SU-DHL-6 (cell line): ENCODE data around the gene HNRNPAB.

Experiments
- H2AFZ ChIP-seq: fragments of 200-600 bp; sonication (generic); 2 replicates; pipeline ENCODE4 v1.6.1; 2014; ENCODE audit warnings: low read depth, mild to moderate bottlenecking, moderate library complexity, mixed read lengths, antibody characterized with exemption, low read length; ENCODE audit not compliant: severe bottlenecking
- H3F3A ChIP-seq: fragments of 200-600 bp; shearing (Covaris generic); 2 replicates; pipeline ENCODE4 v1.6.0; 2016; ENCODE audit warnings: antibody characterized with exemption, mild to moderate bottlenecking; ENCODE audit not compliant: insufficient read depth
- H3K27ac ChIP-seq: fragments of 200-600 bp; sonication (generic); 2 replicates; pipeline ENCODE4 v1.5.1; 2016; ENCODE audit warnings: low read depth, mild to moderate bottlenecking, low read length, moderate library complexity, mixed read lengths
- H3K27me3 ChIP-seq: fragments of 200-600 bp; sonication (generic), shearing (Covaris generic); 2 replicates; pipeline ENCODE4 v1.6.0; 2014; ENCODE audit warnings: mild to moderate bottlenecking, low read length
- H3K36me3 ChIP-seq: fragments of 200-600 bp; sonication (generic); 2 replicates; pipeline ENCODE4 v1.6.1; 2014; ENCODE audit warnings: mild to moderate bottlenecking, low read length, mixed read lengths
- H3K4me2 ChIP-seq: fragments of 300-600, 200-600 bp; shearing (Covaris generic), sonication (generic); 2 replicates; pipeline ENCODE4 v1.6.0; 2014; ENCODE audit warnings: low read length, low read depth, mild to moderate bottlenecking; ENCODE audit not compliant: poor library complexity, severe bottlenecking
- H3K4me3 ChIP-seq: fragments of 200-600 bp; sonication (generic); 2 replicates; pipeline ENCODE4 v1.5.1; 2014; ENCODE audit warnings: antibody characterized with exemption, low read length, mild to moderate bottlenecking, mixed read lengths; ENCODE audit not compliant: insufficient read depth, poor library complexity, severe bottlenecking
- H3K79me2 ChIP-seq: fragments of 200-600 bp; sonication (generic); 2 replicates; pipeline ENCODE4 v1.6.1; 2014; ENCODE audit warnings: mild to moderate bottlenecking, low read length, moderate library complexity; ENCODE audit not compliant: insufficient read depth
- H3K9ac ChIP-seq: fragments of 200-600 bp; sonication (generic); 2 replicates; pipeline ENCODE4 v1.7.0; 2014; ENCODE audit warnings: mild to moderate bottlenecking, low read length
- H3K9me2 ChIP-seq: fragments of 200-600 bp; sonication (generic); replicated peaks from 2 replicates; pipeline ENCODE4 v1.6.1; 2014; ENCODE audit warnings: low read length; ENCODE audit not compliant: insufficient read depth
- H3K9me3 ChIP-seq: fragments of 200-600 bp; sonication (generic); 2 replicates; pipeline ENCODE4 v1.6.1; 2014; ENCODE audit warnings: low read length, mixed read lengths; ENCODE audit not compliant: insufficient read depth
- H4K20me1 ChIP-seq: fragments of 200-600 bp; sonication (generic); 2 replicates; pipeline ENCODE4 v1.6.1; 2014; ENCODE audit warnings: low read depth, mild to moderate bottlenecking, antibody characterized with exemption, low read length, moderate library complexity, mixed read lengths
- CTCF ChIP-seq: fragments of 200-600 bp; sonication (generic); IDR thresholded peaks from one replicate; pipeline ENCODE4 v1.5.1; 2017; ENCODE audit warnings: antibody characterized with exemption, mild to moderate bottlenecking, low read length, moderate library complexity; ENCODE audit not compliant: insufficient read depth, poor library complexity, severe bottlenecking
- EZH2phosphoT487 ChIP-seq: fragments of 200-600 bp; sonication (generic), shearing (Covaris generic); conservative IDR thresholded peaks from 2 replicates; pipeline ENCODE4 v1.6.1; 2018; ENCODE audit warnings: mild to moderate bottlenecking, antibody characterized with exemption, low read length, moderate library complexity, mixed read lengths

HNRNPAB gene

DNA sequence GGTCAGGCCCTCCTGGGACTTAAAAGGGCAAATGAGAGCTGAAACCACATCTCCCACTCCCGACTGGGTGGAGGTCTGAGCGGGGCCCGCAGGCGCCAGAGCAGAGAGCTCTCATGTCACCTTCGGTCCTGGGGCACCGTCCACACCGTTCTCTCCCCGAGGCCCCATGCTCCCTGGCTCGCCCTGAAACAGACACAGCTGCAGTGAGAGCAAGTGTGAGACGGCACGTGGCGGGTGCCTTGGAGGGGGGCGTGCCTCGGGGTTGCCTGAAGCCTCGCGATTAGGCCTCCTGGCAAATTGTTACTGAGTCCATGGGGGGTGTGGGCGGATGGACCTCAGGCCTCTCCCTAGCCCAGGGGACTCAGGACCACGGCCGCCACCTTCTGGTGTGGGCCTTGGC, 52.4 kb downstream of the HNRNPAB start:
- Histone ChIP-seq H2AFZ (no peak overlapping the region), H3K9me3 (no peaks in the 10 kb centered on the region), H3K27me3 (no peaks in the 10 kb centered on the region), H3K27ac (no peak overlapping the region), H3K79me2 (no peaks in the 10 kb centered on the region), H3K9ac (no peak overlapping the region), H3K4me3 (no peak overlapping the region), H3K4me2 (no peak overlapping the region), H3K9me2 (no peaks in the 10 kb centered on the region), H4K20me1 (no peaks in the 10 kb centered on the region), H3F3A (no peaks in the 10 kb centered on the region), H3K36me3 (no peaks in the 10 kb centered on the region)
- TF ChIP-seq EZH2phosphoT487 (no peak), CTCF (no peak)

DNA sequence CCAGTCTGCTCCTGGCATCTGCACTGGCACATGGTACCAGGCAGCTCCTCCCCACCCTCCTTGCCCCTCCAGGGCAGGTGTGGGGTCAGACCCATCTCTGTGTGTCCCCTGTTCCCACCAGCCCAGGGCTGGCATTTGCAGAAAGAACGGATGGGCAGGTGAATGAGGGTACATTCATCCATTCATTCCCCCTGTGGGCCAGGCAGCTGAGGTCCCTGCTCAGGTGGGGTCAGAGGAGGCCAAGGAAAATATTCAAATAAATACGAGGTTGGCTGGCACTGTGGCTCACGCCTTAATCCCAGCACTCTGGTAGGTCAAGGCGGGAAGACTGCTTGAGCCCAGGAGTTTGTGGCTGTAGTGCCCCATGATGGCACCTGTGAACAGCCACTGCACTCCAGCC, 53.3 kb downstream of the HNRNPAB start:
- TF ChIP-seq CTCF, result no peak
- TF ChIP-seq EZH2phosphoT487, result no peak
- Histone ChIP-seq H3K79me2 (no peaks in the 10 kb centered on the region), H3K9me3 (no peaks in the 10 kb centered on the region), H2AFZ (no peak overlapping the region), H3K9ac (no peak overlapping the region), H3K9me2 (no peaks in the 10 kb centered on the region), H3K27ac (no peak overlapping the region), H3K36me3 (no peaks in the 10 kb centered on the region), H3K27me3 (no peaks in the 10 kb centered on the region), H3F3A (no peaks in the 10 kb centered on the region), H4K20me1 (no peaks in the 10 kb centered on the region), H3K4me2 (no peak overlapping the region), H3K4me3 (no peak overlapping the region)

DNA sequence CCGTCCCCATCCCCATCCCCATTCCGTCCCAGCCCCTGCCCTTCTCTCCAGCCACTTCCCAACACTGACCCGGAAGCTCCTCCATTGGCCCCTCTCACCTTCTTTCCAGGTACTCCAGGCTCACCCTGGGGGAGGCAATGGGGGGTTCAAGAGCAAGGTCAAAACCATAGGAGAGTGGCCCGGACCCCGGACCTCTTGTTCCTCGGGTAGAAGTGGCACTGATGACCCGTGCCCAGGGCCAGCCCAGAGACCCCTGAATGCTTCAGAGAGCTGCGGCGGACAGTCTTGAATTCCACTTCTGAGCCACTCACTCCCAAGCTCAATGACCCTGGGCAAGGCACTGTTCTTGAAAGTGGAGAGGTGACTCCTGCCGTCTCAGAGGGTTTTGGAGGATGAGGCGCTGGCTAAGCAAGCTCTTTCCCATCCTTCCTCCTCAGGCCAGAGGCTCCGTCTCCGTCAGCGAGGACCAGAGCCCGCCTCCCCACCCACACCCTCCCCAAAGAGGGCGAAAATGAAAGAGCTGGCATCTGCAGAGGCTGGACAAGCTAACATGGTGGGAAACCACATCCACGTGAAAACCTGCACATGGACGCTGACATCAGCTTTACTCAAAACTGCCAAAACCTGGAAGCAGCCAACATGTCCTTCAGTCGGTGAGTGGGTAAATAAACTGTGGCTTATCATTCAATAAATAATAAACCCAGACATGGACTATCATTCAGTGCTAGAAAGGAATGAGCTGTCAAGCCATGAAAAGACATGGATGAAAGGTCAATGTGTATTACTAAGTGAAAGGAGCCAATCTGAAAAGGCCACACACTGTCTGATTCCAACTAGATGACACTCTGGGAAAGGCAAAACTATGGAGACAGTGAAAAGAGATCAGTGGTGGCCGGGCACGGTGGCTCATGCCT, 55.5 kb downstream of the HNRNPAB start:
- H3K4me3 ChIP-seq, result no peak overlapping the region
- no peak overlapping the region for H3K27ac ChIP-seq
- no peaks in the 10 kb centered on the region for H3K9me3 ChIP-seq
- H4K20me1 ChIP-seq, result no peaks in the 10 kb centered on the region
- H3K27me3 ChIP-seq, result no peaks in the 10 kb centered on the region
- H3K4me2 ChIP-seq, result no peak overlapping the region
- H3K9me2 ChIP-seq, result no peaks in the 10 kb centered on the region
- H3K36me3 ChIP-seq, result no peaks in the 10 kb centered on the region
- no peak overlapping the region for H2AFZ ChIP-seq
- no peak overlapping the region for H3K9ac ChIP-seq
- no peak for TF ChIP-seq CTCF
- TF ChIP-seq EZH2phosphoT487, result no peak
- H3F3A ChIP-seq, result no peaks in the 10 kb centered on the region
- no peaks in the 10 kb centered on the region for H3K79me2 ChIP-seq
